Duodenal mucosa (tissue), 2 donors: ENCODE data around the gene NT5M.

Experiments
- H3K27ac ChIP-seq: one replicate; pipeline ENCODE4 v1.7.0; 2013; ENCODE audit warnings: low read depth, low read length
- H3K27me3 ChIP-seq, 2 donors: one replicate each; pipeline ENCODE4 v1.7.0; 2013; ENCODE audit warnings: low read length in 2 of 2, control low read depth in 1 of 2; ENCODE audit not compliant: insufficient read depth in 2 of 2, control insufficient read depth in 1 of 2
- H3K36me3 ChIP-seq, 2 donors: one replicate each; pipeline ENCODE4 v1.7.0; 2013; ENCODE audit warnings: low read length in 2 of 2, control low read depth in 1 of 2; ENCODE audit not compliant: insufficient read depth in 2 of 2, control insufficient read depth in 1 of 2
- H3K4me1 ChIP-seq, 2 donors: one replicate each; pipeline ENCODE4 v1.7.0; 2013; ENCODE audit warnings: low read length in 2 of 2, control low read depth in 1 of 2; ENCODE audit not compliant: insufficient read depth in 2 of 2, control insufficient read depth in 1 of 2
- H3K4me3 ChIP-seq, 2 donors: one replicate each; pipeline ENCODE4 v1.7.0; 2013; ENCODE audit warnings: low read length in 2 of 2, low read depth in 1 of 2
- H3K9ac ChIP-seq, 2 donors: one replicate each; pipeline ENCODE4 v1.7.0; 2013; ENCODE audit warnings: low read length in 2 of 2, low read depth in 1 of 2
- H3K9me3 ChIP-seq, 2 donors: one replicate each; pipeline ENCODE4 v1.7.0; 2013; ENCODE audit warnings: low read length in 2 of 2, control low read depth in 1 of 2; ENCODE audit not compliant: control insufficient read depth in 1 of 2

NT5M gene

GRCh38 chr17:17395246-17395802, 92.2 kb downstream of the NT5M start:
- Histone ChIP-seq H3K4me3 (no peak overlapping the region), H3K9ac (no peak overlapping the region), H3K27me3 (peaks cover 0 to 4% of the 10 kb centered on the region in 2 donors), H3K4me1 (no peaks in the 10 kb centered on the region), H3K9me3 (no peaks in the 10 kb centered on the region), H3K36me3 (no peaks in the 10 kb centered on the region), H3K27ac (no peak overlapping the region)

GRCh38 chr17:17395885-17396284, 92.7 kb downstream of the NT5M start:
- H3K4me3 ChIP-seq = no peak overlapping the region
- no peaks in the 10 kb centered on the region for H3K9me3 ChIP-seq
- H3K27ac ChIP-seq = no peak overlapping the region
- H3K27me3 ChIP-seq = peaks cover 0 to 4% of the 10 kb centered on the region in 2 donors
- H3K4me1 ChIP-seq = no peaks in the 10 kb centered on the region
- no peaks in the 10 kb centered on the region for H3K36me3 ChIP-seq
- H3K9ac ChIP-seq = no peak overlapping the region
